MCF 10A (cell line): ENCODE data around the gene USP25. TPM values are rescaled to one million over a fixed set of nuclear protein-coding genes. Genes with fewer than 3 reads are reported as not detected.

ENCODE experiments used
- BruUV-seq: library from RNA; stranded (reverse); fragments of 400-500 nt; replicated peaks from 2 replicates; lab custom pipeline; 2021; lab: Mats Ljungman, UMichigan
- CTCF ChIA-PET: fragments of 300-600 bp; sonication (Branson Sonifier 250); formaldehyde crosslinking; extraction: SDS; loops from one replicate; lab custom pipeline; 2021; ENCODE audit warnings: antibody characterized with exemption, inconsistent platforms; lab: Yijun Ruan, JAX
- POLR2A ChIA-PET: fragments of 300-600, 350-650 bp; sonication (Branson Sonifier 250); formaldehyde crosslinking; extraction: SDS; loops from one replicate; lab custom pipeline; 2020; ENCODE audit warnings: antibody characterized with exemption, inconsistent platforms; lab: Yijun Ruan, JAX
- DNase-seq: peaks from one replicate; pipeline ENCODE4 v3.0.0-alpha.2; 2018; ENCODE audit not compliant: unreplicated experiment
- H3K27ac Mint-ChIP-seq: one replicate; pipeline ENCODE4 v1.8.0; 2022; ENCODE audit warnings: mild to moderate bottlenecking, low read depth, mixed read lengths; ENCODE audit not compliant: unreplicated experiment
- H3K27me3 Mint-ChIP-seq: one replicate; pipeline ENCODE4 v1.8.0; 2022; ENCODE audit warnings: mixed read lengths; ENCODE audit not compliant: insufficient read depth, unreplicated experiment
- H3K36me3 Mint-ChIP-seq: one replicate; pipeline ENCODE4 v1.8.0; 2022; ENCODE audit warnings: mild to moderate bottlenecking, moderate library complexity, mixed read lengths; ENCODE audit not compliant: insufficient read depth, unreplicated experiment
- H3K4me1 Mint-ChIP-seq: one replicate; pipeline ENCODE4 v1.8.0; 2022; ENCODE audit warnings: mixed read lengths; ENCODE audit not compliant: insufficient read depth, unreplicated experiment
- H3K4me3 Mint-ChIP-seq: one replicate; pipeline ENCODE4 v1.8.0; 2022; ENCODE audit warnings: mild to moderate bottlenecking, moderate library complexity, mixed read lengths; ENCODE audit not compliant: unreplicated experiment
- H3K9me3 Mint-ChIP-seq: one replicate; pipeline ENCODE4 v1.8.0; 2022; ENCODE audit warnings: mixed read lengths; ENCODE audit not compliant: unreplicated experiment
- CTCF ChIP-seq: fragments of 200-600 bp; IDR thresholded peaks from one replicate; pipeline ENCODE4 v1.8.0; 2022; ENCODE audit warnings: antibody characterized with exemption, mild to moderate bottlenecking; ENCODE audit not compliant: unreplicated experiment
- intact Hi-C: fragments of 100-400 bp; cut with micrococcal nuclease; formaldehyde crosslinking; loops from 2 replicates; pipeline ENCODE4 v1.14.1; 2022
- total RNA-seq: library from RNA; stranded (reverse); gene quantifications from 2 replicates; pipeline ENCODE4 v1.2.3, GENCODE V29; 2022

USP25 gene
- total RNA-seq, 1 experiment from 2014 or later = 90.8 TPM

GRCh38 chr21:15686506-15686905 lies 43.3 kb upstream of the USP25 start:
- POLR2A ChIA-PET = interaction anchor here (2.3 kb wide), 1 partner anchor 43 kb away, joined by 8 read pairs; the partner anchor contains the start of gene USP25
- DNase-seq = no peak
- H3K27ac Mint-ChIP-seq = no peak overlapping the region
- no peak overlapping the region for H3K4me3 Mint-ChIP-seq
- CTCF ChIA-PET = no interaction called here
- intact Hi-C loops = no loop called here
- H3K9me3 Mint-ChIP-seq = peaks cover 11% of the 10 kb centered on the region
- no peaks in the 10 kb centered on the region for H3K27me3 Mint-ChIP-seq
- H3K36me3 Mint-ChIP-seq = no peaks in the 10 kb centered on the region
- no TSS peak for BruUV-seq
- TF ChIP-seq CTCF = no peak
- H3K4me1 Mint-ChIP-seq = peaks cover 15% of the 10 kb centered on the region

- BruUV-seq = no TSS peak
- Mint-ChIP-seq H3K27me3 (no peaks in the 10 kb centered on the region), H3K4me1 (peaks cover 13% of the 10 kb centered on the region), H3K4me3 (no peak overlapping the region), H3K9me3 (peaks cover 11% of the 10 kb centered on the region), H3K36me3 (no peaks in the 10 kb centered on the region), H3K27ac (no peak overlapping the region)
- ChIA-PET POLR2A (interaction anchor here (0.6 to 1.5 kb wide), 2 partner anchors 45 to 46 kb away, joined by 3 to 4 read pairs; no protein-coding TSS in a partner anchor), CTCF (interaction anchor here (0.6 kb wide), 1 partner anchor 34 kb away, joined by 4 read pairs; no protein-coding TSS in a partner anchor)
- intact Hi-C loops = no loop called here
- no peak for DNase-seq
- TF ChIP-seq CTCF = no peak
Measured at GRCh38 chr21:15687208-15687607, 42.6 kb upstream of the USP25 start.

- no TSS peak for BruUV-seq
- H3K4me1 Mint-ChIP-seq = peaks cover 7% of the 10 kb centered on the region
- TF ChIP-seq CTCF = no peak
- POLR2A ChIA-PET = interaction anchor here (0.6 to 1.5 kb wide), 2 partner anchors 45 to 47 kb away, joined by 3 to 4 read pairs; no protein-coding TSS in a partner anchor
- H3K27me3 Mint-ChIP-seq = no peaks in the 10 kb centered on the region
- intact Hi-C loops = no loop called here
- no peak overlapping the region for H3K27ac Mint-ChIP-seq
- peaks cover 11% of the 10 kb centered on the region for H3K9me3 Mint-ChIP-seq
- no peak for DNase-seq
- CTCF ChIA-PET = interaction anchor here (0.7 kb wide), 1 partner anchor 141 kb away, joined by 7 read pairs; no protein-coding TSS in a partner anchor
- no peaks in the 10 kb centered on the region for H3K36me3 Mint-ChIP-seq
- no peak overlapping the region for H3K4me3 Mint-ChIP-seq
Measured at GRCh38 chr21:15688016-15688415, 41.8 kb upstream of the USP25 start.

GRCh38 chr21:15688809-15689208 lies 41.0 kb upstream of the USP25 start:
- TF ChIP-seq CTCF = no peak
- Mint-ChIP-seq H3K27me3 (no peaks in the 10 kb centered on the region), H3K4me1 (peaks cover 3% of the 10 kb centered on the region), H3K36me3 (no peaks in the 10 kb centered on the region), H3K9me3 (peaks cover 11% of the 10 kb centered on the region), H3K27ac (no peak overlapping the region), H3K4me3 (no peak overlapping the region)
- DNase-seq = peak; percentile 27
- intact Hi-C loops = no loop called here
- POLR2A ChIA-PET = no interaction called here
- no TSS peak for BruUV-seq
- CTCF ChIA-PET = no interaction called here
